Activated CD4-positive, alpha-beta T cell treated with anti-CD3 and anti-CD28 coated beads, Interleukin-2, amount 10 ng/mL, durations not matched to agents 24 days and 14 days (primary cell): ENCODE data around the gene TEN1. TPM values are rescaled to one million over a fixed set of nuclear protein-coding genes. Genes with fewer than 3 reads are reported as not detected.
"Not testable (repeated sequence)": the region's sequence is repeated elsewhere in the genome, so short reads cannot be mapped to it uniquely, and the experiment has no call there.

Experiments
- DNase-seq: peaks from one replicate; pipeline ENCODE4 v3.0.0; 2022
- H3K27ac Mint-ChIP-seq: one replicate; pipeline ENCODE4 v1.8.0; 2022; ENCODE audit warnings: mild to moderate bottlenecking, mixed read lengths
- H3K27me3 Mint-ChIP-seq: one replicate; pipeline ENCODE4 v1.8.0; 2022; ENCODE audit warnings: mixed read lengths
- H3K36me3 Mint-ChIP-seq: one replicate; pipeline ENCODE4 v1.8.0; 2022; ENCODE audit warnings: low read depth, mild to moderate bottlenecking, mixed read lengths
- H3K4me1 Mint-ChIP-seq: one replicate; pipeline ENCODE4 v1.8.0; 2021; ENCODE audit warnings: mixed read lengths
- H3K4me3 Mint-ChIP-seq: one replicate; pipeline ENCODE4 v1.8.0; 2022; ENCODE audit warnings: mild to moderate bottlenecking, moderate library complexity, mixed read lengths
- H3K9me3 Mint-ChIP-seq: one replicate; pipeline ENCODE4 v1.8.0; 2021; ENCODE audit warnings: mixed read lengths
- intact Hi-C: fragments of 100-400 bp; cut with micrococcal nuclease; formaldehyde crosslinking; loops from one replicate; pipeline ENCODE4 v1.15.1; 2023
- total RNA-seq: library from RNA; stranded (reverse); gene quantifications from 2 replicates; pipeline ENCODE4 v1.2.3, GENCODE V29; 2022

The TEN1 gene
- total RNA-seq, 1 donor from 2014 or later = 9.7 TPM

GRCh38 chr17:75959839-75960511 lies 19.1 kb upstream of the TEN1 start:
- no peaks in the 10 kb centered on the region for H3K9me3 Mint-ChIP-seq
- H3K4me3 Mint-ChIP-seq = no peak overlapping the region
- H3K36me3 Mint-ChIP-seq = peaks cover 20% of the 10 kb centered on the region
- no peak for DNase-seq
- intact Hi-C loops = no loop called here
- H3K4me1 Mint-ChIP-seq = no peaks in the 10 kb centered on the region
- H3K27ac Mint-ChIP-seq = no peak overlapping the region
- no peaks in the 10 kb centered on the region for H3K27me3 Mint-ChIP-seq

GRCh38 chr17:75965468-75965867 lies 13.6 kb upstream of the TEN1 start:
- Mint-ChIP-seq H3K9me3 (no peaks in the 10 kb centered on the region), H3K36me3 (peaks cover 11% of the 10 kb centered on the region), H3K4me1 (peaks cover 3% of the 10 kb centered on the region), H3K27ac (no peak overlapping the region), H3K4me3 (no peak overlapping the region), H3K27me3 (no peaks in the 10 kb centered on the region)
- intact Hi-C loops = no loop called here
- no peak for DNase-seq

GRCh38 chr17:75969044-75969443 lies 10.0 kb upstream of the TEN1 start:
- H3K36me3 Mint-ChIP-seq = peaks cover 14% of the 10 kb centered on the region
- H3K27me3 Mint-ChIP-seq, H3K27ac Mint-ChIP-seq, intact Hi-C loops, H3K4me1 Mint-ChIP-seq, H3K9me3 Mint-ChIP-seq, H3K4me3 Mint-ChIP-seq, DNase-seq: not testable (repeated sequence)

DNA sequence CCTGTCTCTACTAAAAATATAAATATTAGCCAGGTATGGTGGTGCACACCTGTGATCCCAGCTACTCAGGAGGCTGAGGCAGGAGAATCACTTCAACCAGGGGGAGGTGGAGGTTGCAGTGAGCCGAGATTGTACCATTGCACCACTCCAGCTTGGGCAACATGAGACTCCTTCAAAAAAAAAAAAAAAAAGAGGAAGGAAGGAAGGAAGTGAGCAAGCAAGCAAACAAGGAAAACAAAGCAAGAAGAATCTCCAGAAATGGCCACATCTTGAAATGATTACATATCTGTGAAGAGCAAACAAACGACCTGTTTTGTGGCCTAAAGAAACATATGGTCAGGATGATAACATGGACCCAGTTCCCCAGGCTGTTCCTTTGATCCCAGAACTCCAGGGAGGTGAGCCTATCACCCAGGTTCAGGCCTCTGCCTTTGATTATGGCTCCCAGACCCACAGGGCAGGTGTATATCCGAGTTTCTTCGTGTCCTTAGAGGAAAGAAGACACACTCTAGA lies 9.0 kb upstream of the TEN1 start:
- no peak overlapping the region for H3K4me3 Mint-ChIP-seq
- peaks cover 10% of the 10 kb centered on the region for H3K4me1 Mint-ChIP-seq
- peaks cover 17% of the 10 kb centered on the region for H3K36me3 Mint-ChIP-seq
- no peaks in the 10 kb centered on the region for H3K9me3 Mint-ChIP-seq
- H3K27ac Mint-ChIP-seq = no peak overlapping the region
- intact Hi-C loops = no loop called here
- no peaks in the 10 kb centered on the region for H3K27me3 Mint-ChIP-seq
- no peak for DNase-seq

- no peak for DNase-seq
- peaks cover 12% of the 10 kb centered on the region for H3K4me1 Mint-ChIP-seq
- H3K9me3 Mint-ChIP-seq = no peaks in the 10 kb centered on the region
- peaks cover 17% of the 10 kb centered on the region for H3K36me3 Mint-ChIP-seq
- H3K27ac Mint-ChIP-seq = no peak overlapping the region
- H3K27me3 Mint-ChIP-seq = no peaks in the 10 kb centered on the region
- intact Hi-C loops = no loop called here
- H3K4me3 Mint-ChIP-seq = no peak overlapping the region
Measured at GRCh38 chr17:75970626-75971025, 8.4 kb upstream of the TEN1 start.

GRCh38 chr17:75975187-75975586 lies 3.9 kb upstream of the TEN1 start:
- Mint-ChIP-seq H3K36me3 (peaks cover 14% of the 10 kb centered on the region), H3K4me1 (peaks cover 30% of the 10 kb centered on the region)
- DNase-seq, H3K9me3 Mint-ChIP-seq, H3K4me3 Mint-ChIP-seq, intact Hi-C loops, H3K27ac Mint-ChIP-seq, H3K27me3 Mint-ChIP-seq: not testable (repeated sequence)

DNA sequence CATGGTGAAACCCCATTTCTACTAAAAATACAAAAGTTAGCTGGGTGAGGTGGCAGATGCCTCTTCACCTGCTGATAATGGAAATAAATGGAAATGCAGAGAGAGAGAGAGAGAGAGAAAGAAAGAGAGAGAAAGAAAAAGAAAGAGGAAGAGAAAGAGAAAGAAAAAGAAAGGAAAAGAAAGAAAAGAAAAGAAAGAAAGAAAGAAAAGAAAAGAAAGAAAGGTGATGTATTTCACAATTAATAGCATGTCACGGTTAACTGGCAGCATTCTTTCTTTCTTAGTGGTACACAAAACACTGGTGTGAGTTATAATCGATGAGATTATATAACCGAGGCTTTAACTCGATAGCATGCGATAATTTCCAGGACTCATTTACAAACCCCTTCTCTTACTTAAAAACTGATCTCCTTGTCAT lies 3.3 kb upstream of the TEN1 start:
- H3K4me3 Mint-ChIP-seq = no peak overlapping the region
- H3K4me1 Mint-ChIP-seq = peaks cover 32% of the 10 kb centered on the region
- intact Hi-C loops = no loop called here
- H3K36me3 Mint-ChIP-seq = peaks cover 12% of the 10 kb centered on the region
- no peak for DNase-seq
- H3K9me3 Mint-ChIP-seq = no peaks in the 10 kb centered on the region
- H3K27me3 Mint-ChIP-seq = no peaks in the 10 kb centered on the region
- no peak overlapping the region for H3K27ac Mint-ChIP-seq

GRCh38 chr17:75976175-75976848 lies 2.7 kb upstream of the TEN1 start:
- no peaks in the 10 kb centered on the region for H3K27me3 Mint-ChIP-seq
- no peak for DNase-seq
- no peak overlapping the region for H3K27ac Mint-ChIP-seq
- H3K9me3 Mint-ChIP-seq = no peaks in the 10 kb centered on the region
- H3K4me1 Mint-ChIP-seq = peaks cover 32% of the 10 kb centered on the region
- H3K4me3 Mint-ChIP-seq = no peak overlapping the region
- peaks cover 11% of the 10 kb centered on the region for H3K36me3 Mint-ChIP-seq
- intact Hi-C loops = no loop called here

DNA sequence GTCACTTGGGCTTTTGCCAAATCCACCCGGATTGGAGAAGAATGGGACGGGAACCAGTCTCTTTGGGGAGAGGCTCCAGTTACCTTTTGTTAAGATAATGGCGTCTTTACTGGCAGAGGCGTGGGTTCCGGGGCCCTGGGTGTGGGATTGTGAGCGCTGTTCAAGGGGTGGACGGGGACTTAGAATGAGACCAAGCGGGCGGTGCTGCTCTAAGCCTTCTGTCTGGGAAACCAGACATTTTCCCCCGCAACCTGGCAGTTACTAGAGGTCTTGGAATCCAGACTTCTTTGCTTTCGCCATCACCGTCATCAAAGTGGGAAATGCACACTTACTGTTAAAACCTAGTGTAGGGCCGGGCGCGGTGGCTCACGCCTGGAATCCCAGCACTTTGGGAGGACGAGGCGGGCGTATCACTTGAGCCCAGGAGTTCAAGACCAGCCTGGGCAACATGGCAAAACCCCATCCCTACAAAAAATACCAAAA lies 706 bp downstream of the TEN1 start:
- no peak for DNase-seq
- H3K4me1 Mint-ChIP-seq = peaks cover 30% of the 10 kb centered on the region
- H3K36me3 Mint-ChIP-seq = peaks cover 5% of the 10 kb centered on the region
- H3K4me3 Mint-ChIP-seq = peak overlapping the region; percentile 98
- no peaks in the 10 kb centered on the region for H3K27me3 Mint-ChIP-seq
- H3K9me3 Mint-ChIP-seq = no peaks in the 10 kb centered on the region
- H3K27ac Mint-ChIP-seq = peak overlapping the region; percentile 97
- intact Hi-C loops = loop anchor here (1.0 to 2.0 kb wide), 4 partner anchors 17 to 125 kb away; partner anchors contain the start of genes FBF1, MRPL38 and WBP2

GRCh38 chr17:75980188-75981018 lies 1.4 kb downstream of the TEN1 start:
- Mint-ChIP-seq H3K4me1 (peaks cover 28% of the 10 kb centered on the region), H3K36me3 (peaks cover 4% of the 10 kb centered on the region), H3K4me3 (peak overlapping the region; percentile 98), H3K27ac (peak overlapping the region; percentile 97), H3K27me3 (no peaks in the 10 kb centered on the region), H3K9me3 (no peaks in the 10 kb centered on the region)
- intact Hi-C loops = no loop called here
- DNase-seq = no peak

GRCh38 chr17:75981019-75981615 lies 2.1 kb downstream of the TEN1 start:
- H3K4me1 Mint-ChIP-seq = peaks cover 24% of the 10 kb centered on the region
- intact Hi-C loops = no loop called here
- no peaks in the 10 kb centered on the region for H3K27me3 Mint-ChIP-seq
- no peaks in the 10 kb centered on the region for H3K9me3 Mint-ChIP-seq
- peaks cover 2% of the 10 kb centered on the region for H3K36me3 Mint-ChIP-seq
- DNase-seq = no peak
- peak overlapping the region; percentile 98 for H3K4me3 Mint-ChIP-seq
- peak overlapping the region; percentile 97 for H3K27ac Mint-ChIP-seq

DNA sequence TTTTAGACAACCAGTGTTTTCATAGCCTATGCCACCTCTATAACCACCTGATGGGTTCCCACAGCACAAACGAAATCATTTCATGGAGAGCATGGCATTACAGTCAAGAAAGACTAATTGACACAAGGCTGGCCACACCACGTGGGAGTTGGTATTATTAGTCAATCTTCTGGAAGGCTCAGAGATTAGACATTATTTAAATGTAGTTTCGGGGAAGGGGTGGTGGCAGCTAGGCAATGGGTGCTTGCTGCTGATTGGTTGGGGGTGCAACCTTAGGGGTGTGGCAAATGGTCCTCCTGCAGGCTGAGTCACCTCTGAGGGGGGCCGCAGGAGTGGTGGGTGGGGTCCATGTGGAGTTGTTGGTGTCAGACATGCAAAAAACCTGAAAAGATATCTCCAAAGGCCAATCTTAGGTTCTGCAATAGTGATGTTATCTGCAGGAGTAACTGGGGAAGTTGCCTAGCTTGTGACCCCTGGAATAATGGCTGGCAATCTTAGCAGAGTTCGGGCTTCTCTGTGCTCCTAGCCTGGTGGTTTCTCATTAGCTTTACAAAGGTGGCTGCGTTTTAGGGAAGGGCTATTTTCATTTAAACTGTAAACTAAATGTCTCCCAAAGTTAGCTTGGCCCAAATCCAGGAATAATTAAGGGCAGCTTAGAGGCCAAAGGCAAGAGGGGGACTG lies 4.6 kb downstream of the TEN1 start:
- Mint-ChIP-seq H3K27ac (no peak overlapping the region), H3K9me3 (no peaks in the 10 kb centered on the region), H3K36me3 (no peaks in the 10 kb centered on the region), H3K4me1 (peaks cover 12% of the 10 kb centered on the region), H3K27me3 (no peaks in the 10 kb centered on the region), H3K4me3 (no peak overlapping the region)
- DNase-seq = no peak
- intact Hi-C loops = no loop called here

DNA sequence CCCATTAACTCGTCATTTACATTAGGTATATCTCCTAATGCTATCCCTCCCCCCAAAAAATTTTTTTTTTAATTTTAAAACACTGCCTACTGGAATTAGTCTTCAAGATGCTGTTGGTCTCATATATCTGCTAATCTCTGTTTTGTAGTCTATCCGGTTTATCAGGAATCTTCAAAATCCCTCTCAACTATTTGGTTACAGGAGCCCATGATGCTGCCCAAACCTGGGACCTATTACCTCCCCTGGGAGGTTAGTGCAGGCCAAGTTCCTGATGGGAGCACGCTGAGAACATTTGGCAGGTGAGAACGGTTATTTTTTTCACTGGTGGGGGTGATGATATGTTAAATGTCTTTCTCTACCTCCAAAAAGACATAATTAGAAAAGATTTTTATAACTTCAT lies 6.9 kb downstream of the TEN1 start:
- DNase-seq = no peak
- no peak overlapping the region for H3K27ac Mint-ChIP-seq
- no peak overlapping the region for H3K4me3 Mint-ChIP-seq
- peaks cover 2% of the 10 kb centered on the region for H3K4me1 Mint-ChIP-seq
- H3K36me3 Mint-ChIP-seq = no peaks in the 10 kb centered on the region
- H3K9me3 Mint-ChIP-seq = no peaks in the 10 kb centered on the region
- H3K27me3 Mint-ChIP-seq = no peaks in the 10 kb centered on the region
- intact Hi-C loops = no loop called here
